ENCODE data around the gene NEDD8.
"Not testable (repeated sequence)": the region's sequence is repeated elsewhere in the genome, so short reads cannot be mapped to it uniquely, and the experiment has no call there.

Gene NEDD8

DNA sequence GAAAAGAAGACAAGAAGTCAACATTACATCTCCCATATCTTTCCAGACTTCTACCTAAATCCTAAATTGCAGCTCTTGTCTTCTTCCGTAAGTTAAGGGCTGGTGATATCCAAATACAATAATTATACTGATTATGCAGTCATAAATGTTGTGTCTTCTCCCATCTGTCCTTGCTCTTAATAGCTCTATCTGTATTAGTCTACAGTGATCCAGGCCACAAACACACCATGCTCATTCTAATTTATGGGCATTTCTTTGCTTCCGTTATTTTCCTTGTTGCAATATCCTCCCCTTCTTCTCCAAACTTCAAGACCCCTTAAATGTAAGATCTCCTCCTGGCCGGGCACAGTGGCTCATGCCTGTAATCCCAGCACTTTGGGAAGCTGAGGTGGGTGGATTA lies 12.6 kb downstream of the NEDD8 start:
- no peak for DNase-seq (ENCODE audit: low read depth in 1 of 2, low spot score in 1 of 2)
- in situ Hi-C loops (cut with HindIII; ENCODE audit: low pct_unique_long_range_greater_than_20kb, low sequenced_read_pairs) = no loop called here
- TF ChIP-seq JUND (IDR thresholded peaks at IDR 0.05; ENCODE audit: low read depth) = no peak

DNA sequence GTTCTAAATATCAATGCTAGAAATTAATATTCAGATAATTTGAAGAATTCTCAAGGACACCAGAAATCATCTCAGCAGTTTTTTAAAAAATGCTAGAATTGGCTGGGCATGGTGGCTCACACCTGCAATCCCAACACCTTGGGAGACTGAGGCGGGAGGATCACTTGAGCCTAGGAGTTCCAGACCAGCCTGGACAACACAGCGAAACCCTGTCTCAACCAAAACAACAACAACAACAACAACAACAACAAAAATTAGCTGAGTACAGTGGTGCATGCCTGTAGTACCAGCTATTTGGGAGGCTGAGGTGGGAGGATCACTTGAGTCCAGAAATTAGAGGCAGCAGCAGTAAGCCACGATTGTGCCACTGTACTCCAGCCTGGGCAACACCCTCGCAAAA lies 13.1 kb downstream of the NEDD8 start:
- in situ Hi-C loops (cut with HindIII; ENCODE audit: low pct_unique_long_range_greater_than_20kb, low sequenced_read_pairs) = no loop called here
- TF ChIP-seq JUND (IDR thresholded peaks at IDR 0.05; ENCODE audit: low read depth) = no peak

DNA sequence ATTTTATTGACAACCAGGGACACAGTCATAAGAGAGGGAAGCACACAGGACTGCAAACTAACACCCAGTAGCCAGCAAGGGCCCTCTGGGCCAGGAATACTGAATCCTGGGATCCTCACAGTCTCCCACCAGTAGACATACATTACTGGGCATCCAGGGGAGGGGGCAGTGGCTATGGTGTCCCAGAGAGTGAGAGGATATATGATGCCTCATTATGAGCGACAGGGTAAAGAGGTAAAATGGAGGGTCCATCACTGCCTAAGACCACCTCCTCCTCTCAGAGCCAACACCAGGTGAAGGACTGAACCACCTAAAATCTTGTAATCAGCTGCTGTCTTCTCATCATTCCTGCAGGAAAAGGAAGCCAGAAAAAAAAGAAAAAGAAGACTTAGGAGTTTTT lies 15.3 kb downstream of the NEDD8 start:
- in situ Hi-C loops (cut with HindIII; ENCODE audit: low pct_unique_long_range_greater_than_20kb, low sequenced_read_pairs); DNase-seq (ENCODE audit: low read depth in 1 of 2, low spot score in 1 of 2): not testable (repeated sequence)

More for the DNA sequence above, 13.1 kb downstream of the NEDD8 start:
- no peak for DNase-seq (ENCODE audit: low read depth in 1 of 2, low spot score in 1 of 2)

DNA sequence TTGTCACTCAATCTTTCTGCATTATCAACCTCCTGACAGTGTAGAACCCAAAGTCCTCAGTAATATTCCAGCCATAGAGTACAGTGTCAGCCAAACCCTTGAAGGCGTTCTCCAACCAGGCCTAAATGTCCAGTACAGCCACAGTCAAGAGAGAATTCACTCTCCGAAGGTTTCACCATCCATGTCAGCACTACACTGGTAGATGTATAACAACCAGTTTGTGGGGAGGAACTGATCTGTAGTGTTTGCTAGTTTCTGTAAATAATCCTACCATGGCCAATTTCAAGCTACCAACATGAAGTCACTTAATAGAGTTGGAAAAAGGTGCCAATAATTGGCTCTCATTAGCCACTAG lies 15.8 kb downstream of the NEDD8 start:
- in situ Hi-C loops (cut with HindIII; ENCODE audit: low pct_unique_long_range_greater_than_20kb, low sequenced_read_pairs) = no loop called here
- DNase-seq (ENCODE audit: low read depth in 1 of 2, low spot score in 1 of 2) = no peak
- TF ChIP-seq JUND (IDR thresholded peaks at IDR 0.05; ENCODE audit: low read depth) = no peak

DNA sequence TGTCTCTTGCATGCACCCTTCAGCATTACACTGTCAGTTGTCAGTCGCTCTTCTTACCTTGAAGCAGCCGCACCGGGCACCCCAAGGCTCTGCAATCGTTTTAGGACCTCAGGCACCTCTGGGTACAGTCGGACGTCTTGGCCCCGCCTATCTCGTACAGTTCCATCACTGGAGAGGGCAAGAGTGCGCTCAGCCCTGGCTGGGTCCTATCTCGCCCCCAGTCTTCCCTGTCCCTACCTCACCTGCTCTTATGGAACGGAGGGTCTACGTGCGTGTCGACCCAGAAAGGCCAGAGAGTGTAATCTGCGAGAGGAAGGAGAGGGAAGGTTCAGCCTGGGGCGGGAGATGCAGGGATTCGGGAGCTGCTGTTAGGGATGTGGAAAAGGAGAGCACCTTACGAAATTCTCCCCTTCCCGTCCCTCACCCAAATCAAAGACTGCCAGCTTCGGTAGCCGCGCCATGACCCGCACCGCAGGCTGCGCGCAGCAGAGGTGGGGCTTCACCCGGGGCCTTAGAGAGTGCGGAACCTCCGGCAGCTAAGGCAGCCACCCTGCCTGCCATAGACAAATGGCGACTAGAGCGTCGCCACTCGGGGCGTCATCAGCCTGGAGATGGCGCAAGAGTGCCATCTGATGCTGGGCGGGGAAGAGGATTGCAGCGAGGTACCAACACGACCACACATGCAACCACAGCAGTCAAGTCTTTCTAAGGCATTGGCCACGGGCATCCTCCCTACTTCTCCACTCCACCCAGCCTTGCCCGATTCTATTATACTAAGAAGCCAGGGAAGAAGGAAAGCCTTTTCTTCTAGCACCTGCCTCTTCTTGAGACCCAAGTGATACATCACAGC lies 16.4 kb downstream of the NEDD8 start, which contains the start of gene MDP1:
Gene MDP1, minus strand, starts transcription at position 572 of the 850 bp plus-strand sequence. Its CDS starts 111 bp downstream, at position 461.
- in situ Hi-C loops (cut with HindIII; ENCODE audit: low pct_unique_long_range_greater_than_20kb, low sequenced_read_pairs) = no loop called here
- TF ChIP-seq JUND (IDR thresholded peaks at IDR 0.05; ENCODE audit: low read depth) = no peak
- DNase-seq (ENCODE audit: low read depth in 1 of 2, low spot score in 1 of 2) = peak; percentile 69 to 85

DNA sequence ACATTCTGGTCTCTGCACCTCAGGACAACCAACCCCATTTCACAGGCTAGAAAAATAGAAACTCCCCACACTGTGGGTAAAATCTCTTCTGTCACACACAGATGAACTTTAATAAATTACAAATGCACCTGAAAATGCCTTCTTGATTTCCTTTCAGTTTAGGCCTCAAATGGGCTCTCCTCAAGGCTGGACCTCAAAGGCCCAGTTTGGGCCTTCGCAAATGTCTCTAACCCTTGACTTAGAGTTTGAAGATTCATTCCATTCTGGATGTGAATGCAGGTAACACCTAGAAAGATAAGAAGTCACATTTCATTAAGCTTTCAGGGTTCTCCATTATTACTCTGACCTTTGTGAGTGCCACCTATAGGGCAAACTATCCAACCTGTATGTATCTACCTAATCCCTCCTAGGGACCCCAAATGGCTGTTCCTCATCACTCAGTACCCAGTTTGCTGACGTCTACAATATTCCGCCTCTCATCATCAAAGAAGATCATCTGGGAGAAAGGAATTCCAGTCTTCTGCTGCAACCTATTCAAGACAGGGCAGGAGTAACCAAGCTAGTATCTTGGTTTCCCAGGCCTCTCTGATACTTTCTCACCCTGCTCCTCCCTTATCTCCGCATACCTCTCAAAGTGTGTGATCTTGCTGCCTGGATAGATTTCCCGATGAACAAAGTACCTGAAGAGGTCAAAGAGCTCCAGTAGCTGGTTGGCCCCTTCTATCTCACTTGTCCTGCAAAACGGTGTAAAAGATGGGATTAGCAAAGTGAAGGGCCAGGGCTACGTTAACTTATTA lies 18.1 kb downstream of the NEDD8 start:
- in situ Hi-C loops (cut with HindIII; ENCODE audit: low pct_unique_long_range_greater_than_20kb, low sequenced_read_pairs) = no loop called here
- DNase-seq (ENCODE audit: low read depth in 1 of 2, low spot score in 1 of 2) = no peak
- no peak for TF ChIP-seq JUND (IDR thresholded peaks at IDR 0.05; ENCODE audit: low read depth)

DNA sequence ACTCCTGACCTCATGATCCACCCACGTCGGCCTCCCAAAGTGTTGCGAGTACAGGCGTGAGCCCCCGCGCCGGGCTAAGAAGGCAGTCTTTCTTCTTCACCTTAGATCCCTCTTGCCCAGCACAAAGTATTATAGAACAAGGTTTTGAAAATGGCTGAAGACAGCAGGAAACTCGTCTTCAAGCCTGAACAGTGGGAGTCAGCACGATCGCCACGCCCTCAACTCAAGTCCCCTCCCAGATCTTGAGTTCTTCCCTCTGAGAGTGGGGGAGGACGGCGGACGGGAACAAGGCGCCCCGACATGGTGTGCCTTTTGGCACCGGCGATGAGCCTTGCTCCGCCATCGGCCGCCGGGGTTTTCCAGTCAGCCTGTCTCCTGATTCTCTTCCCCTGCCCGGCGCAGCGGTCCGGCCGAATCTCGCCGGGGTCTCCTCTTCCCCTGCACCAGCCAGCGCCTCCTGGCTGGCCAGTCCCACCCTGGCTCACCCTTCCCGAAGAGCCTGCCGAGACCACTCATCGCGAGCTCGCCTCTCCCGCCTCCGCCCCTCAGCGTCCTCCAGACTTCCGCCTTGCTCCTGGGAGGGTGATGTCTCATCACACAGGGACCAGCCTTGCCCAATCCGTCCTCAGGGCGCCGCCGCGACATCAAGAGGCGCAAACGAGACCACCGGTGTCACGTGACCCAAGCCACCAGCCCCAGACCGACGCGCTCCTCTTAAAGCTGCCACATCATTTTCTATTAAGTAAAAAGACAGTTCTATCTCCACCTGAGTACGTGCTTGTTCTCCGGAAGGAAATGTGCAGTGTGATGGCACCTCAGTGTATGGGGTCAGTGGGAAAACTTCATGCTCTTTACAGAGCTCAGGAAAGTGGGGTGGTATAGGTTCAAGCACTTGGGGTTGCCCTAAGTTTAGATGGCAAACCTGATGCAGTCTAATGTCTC lies 19.0 kb downstream of the NEDD8 start, which contains the start of gene CHMP4A:
Gene CHMP4A, minus strand, starts transcription at position 565 of the 942 bp plus-strand sequence. Its CDS starts 49 bp downstream, at position 516.
- in situ Hi-C loops (cut with HindIII; ENCODE audit: low pct_unique_long_range_greater_than_20kb, low sequenced_read_pairs) = no loop called here
- peak; percentile 87 to 96 for DNase-seq (ENCODE audit: low read depth in 1 of 2, low spot score in 1 of 2)
- no peak for TF ChIP-seq JUND (IDR thresholded peaks at IDR 0.05; ENCODE audit: low read depth)

DNA sequence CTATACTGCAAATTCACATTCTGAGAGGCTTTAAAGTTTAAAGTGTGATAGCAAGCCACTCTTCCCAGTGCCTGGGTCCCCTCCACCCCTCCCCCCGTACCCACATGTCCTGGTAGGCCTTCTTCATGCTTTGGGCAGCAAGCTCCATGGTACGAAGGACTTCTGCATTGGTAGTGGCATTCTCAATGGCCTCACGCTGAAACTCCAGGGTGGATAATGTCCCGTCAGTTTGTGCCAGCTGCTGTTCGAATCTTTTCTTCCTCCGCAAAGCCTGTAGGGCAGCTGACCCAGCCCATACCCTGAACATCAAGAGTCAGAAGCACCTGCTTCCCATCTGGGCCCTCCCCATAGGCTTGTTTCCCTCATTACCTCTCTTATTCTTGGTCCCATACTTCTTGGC lies 20.9 kb downstream of the NEDD8 start:
- no peak for TF ChIP-seq JUND (IDR thresholded peaks at IDR 0.05; ENCODE audit: low read depth)
- in situ Hi-C loops (cut with HindIII; ENCODE audit: low pct_unique_long_range_greater_than_20kb, low sequenced_read_pairs) = no loop called here
- no peak for DNase-seq (ENCODE audit: low read depth in 1 of 2, low spot score in 1 of 2)

DNA sequence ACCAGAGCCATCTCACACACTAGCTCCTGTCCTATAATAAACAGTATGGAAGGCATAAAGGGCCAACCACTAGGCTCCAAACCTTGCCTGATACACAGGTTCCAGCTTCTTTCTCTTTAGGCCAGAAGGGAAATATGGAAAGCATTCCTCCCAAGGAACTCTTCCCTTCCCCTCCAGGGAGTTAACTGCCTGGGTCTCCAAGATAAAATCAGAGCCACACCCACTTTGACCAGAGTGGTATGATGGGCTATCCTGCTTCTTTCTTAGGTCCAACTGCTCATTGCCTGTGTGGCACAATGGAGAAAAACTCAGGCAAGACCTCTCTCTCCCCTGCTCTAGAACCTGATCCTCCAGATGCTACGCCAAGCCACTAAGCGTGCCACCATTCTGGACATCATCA lies 24.5 kb downstream of the NEDD8 start:
- no peak for DNase-seq (ENCODE audit: low read depth in 1 of 2, low spot score in 1 of 2)
- in situ Hi-C loops (cut with HindIII; ENCODE audit: low pct_unique_long_range_greater_than_20kb, low sequenced_read_pairs) = no loop called here
- TF ChIP-seq JUND (IDR thresholded peaks at IDR 0.05; ENCODE audit: low read depth) = no peak

DNA sequence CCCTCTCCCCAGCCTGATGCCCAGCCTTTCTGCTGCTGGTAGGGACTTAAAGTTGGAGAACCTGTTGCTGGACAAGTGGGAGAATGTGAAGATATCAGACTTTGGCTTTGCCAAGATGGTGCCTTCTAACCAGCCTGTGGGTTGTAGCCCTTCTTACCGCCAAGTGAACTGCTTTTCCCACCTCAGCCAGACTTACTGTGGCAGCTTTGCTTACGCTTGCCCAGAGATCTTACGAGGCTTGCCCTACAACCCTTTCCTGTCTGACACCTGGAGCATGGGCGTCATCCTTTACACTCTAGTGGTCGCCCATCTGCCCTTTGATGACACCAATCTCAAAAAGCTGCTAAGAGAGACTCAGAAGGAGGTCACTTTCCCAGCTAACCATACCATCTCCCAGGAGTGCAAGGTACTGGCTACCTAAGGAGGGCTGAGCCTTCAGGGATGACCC lies 25.0 kb downstream of the NEDD8 start:
- in situ Hi-C loops (cut with HindIII; ENCODE audit: low pct_unique_long_range_greater_than_20kb, low sequenced_read_pairs) = no loop called here
- DNase-seq (ENCODE audit: low read depth in 1 of 2, low spot score in 1 of 2) = no peak
- TF ChIP-seq JUND (IDR thresholded peaks at IDR 0.05; ENCODE audit: low read depth) = no peak

DNA sequence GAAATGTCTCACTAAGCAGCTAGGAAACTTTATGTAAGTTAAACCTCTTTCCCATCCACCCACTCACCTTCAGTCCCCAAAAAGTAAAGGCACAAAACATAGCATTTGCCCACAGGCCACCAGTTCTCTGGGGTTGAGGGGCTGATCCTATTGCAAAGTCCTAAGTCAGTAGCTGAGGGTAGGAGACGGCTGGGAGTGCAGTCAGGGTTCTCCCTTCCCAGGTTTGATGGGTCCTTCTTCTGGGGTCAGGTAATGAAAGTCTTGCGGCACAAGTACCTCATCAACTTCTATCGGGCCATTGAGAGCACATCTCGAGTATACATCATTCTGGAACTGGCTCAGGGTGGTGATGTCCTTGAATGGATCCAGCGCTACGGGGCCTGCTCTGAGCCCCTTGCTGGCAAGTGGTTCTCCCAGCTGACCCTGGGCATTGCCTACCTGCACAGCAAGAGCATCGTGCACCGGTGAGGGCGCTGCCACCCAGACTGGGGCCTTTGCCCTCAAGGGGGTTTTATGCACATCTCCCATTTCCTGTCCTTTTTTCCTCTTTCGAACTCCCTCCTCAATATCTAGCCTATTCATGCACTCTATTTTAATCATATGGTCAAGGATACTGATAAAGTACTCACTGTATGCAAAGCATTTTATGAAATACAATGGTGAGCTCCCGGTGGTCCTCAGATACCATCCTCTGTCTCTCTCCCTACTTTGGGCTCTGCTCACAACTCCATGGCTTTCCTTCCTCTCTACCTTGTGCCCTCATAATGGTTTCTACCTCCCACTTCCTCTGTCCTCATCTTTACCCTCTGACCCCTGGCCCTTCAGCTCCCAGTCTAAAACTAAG lies 25.7 kb downstream of the NEDD8 start:
- no peak for TF ChIP-seq JUND (IDR thresholded peaks at IDR 0.05; ENCODE audit: low read depth)
- in situ Hi-C loops (cut with HindIII; ENCODE audit: low pct_unique_long_range_greater_than_20kb, low sequenced_read_pairs) = no loop called here
- DNase-seq (ENCODE audit: low read depth in 1 of 2, low spot score in 1 of 2) = no peak

Data from T47D (cell line).